ENCODE measurements around the gene BRK1. TPM values are rescaled to one million over a fixed set of nuclear protein-coding genes. Genes with fewer than 3 reads are reported as not detected.
"Not testable (repeated sequence)": the region's sequence is repeated elsewhere in the genome, so short reads cannot be mapped to it uniquely, and the experiment has no call there.

The BRK1 gene
- total RNA-seq, 1 experiment from 2014 or later = 123 TPM

- CTCF ChIA-PET = no interaction called here
- Histone ChIP-seq H3K4me1 (ENCODE audit: insufficient read depth, low read length, poor library complexity, severe bottlenecking) (peaks cover 12% of the 10 kb centered on the region), H3K27ac (ENCODE audit: low read depth, low read length, poor library complexity, severe bottlenecking) (peak overlapping the region; percentile 40), H3K36me3 (ENCODE audit: insufficient read depth, low read length, poor library complexity, severe bottlenecking) (no peaks in the 10 kb centered on the region), H3K4me3 (ENCODE audit: low read depth, low read length, poor library complexity, severe bottlenecking) (no peak overlapping the region), H3K9me3 (ENCODE audit: low read depth, low read length, poor library complexity, severe bottlenecking) (no peaks in the 10 kb centered on the region), H3K27me3 (replicated peaks; ENCODE audit: insufficient read depth, low read depth, low read length, poor library complexity) (no peaks in the 10 kb centered on the region)
- no TSS peak for BruUV-seq (replicated peaks)
- no peak for DNase-seq (ENCODE audit: low spot score)
- POLR2A ChIA-PET (ENCODE audit: low non-redundant PET) = interaction anchor here (0.6 kb wide), 1 partner anchor 9 kb away, joined by 11 read pairs; no protein-coding TSS in a partner anchor
- intact Hi-C loops (cut with micrococcal nuclease; ENCODE audit: unreplicated experiment) = no loop called here
- no peak for TF ChIP-seq EZH2 (IDR thresholded peaks at IDR 0.05; ENCODE audit: borderline replicate concordance, low read depth, low read length, poor library complexity, severe bottlenecking)
- no peak for TF ChIP-seq CTCF (conservative IDR thresholded peaks at IDR 0.05; ENCODE audit: low read depth, low read length)
Observed at GRCh38 chr3:10160925-10161324, 45.5 kb downstream of the BRK1 start.

- POLR2A ChIA-PET (ENCODE audit: low non-redundant PET) = no interaction called here
- TF ChIP-seq CTCF (conservative IDR thresholded peaks at IDR 0.05; ENCODE audit: low read depth, low read length) (no peak), EZH2 (IDR thresholded peaks at IDR 0.05; ENCODE audit: borderline replicate concordance, low read depth, low read length, poor library complexity, severe bottlenecking) (no peak)
- no peak overlapping the region for H3K4me3 ChIP-seq (ENCODE audit: low read depth, low read length, poor library complexity, severe bottlenecking)
- no peak overlapping the region for H3K27ac ChIP-seq (ENCODE audit: low read depth, low read length, poor library complexity, severe bottlenecking)
- intact Hi-C loops (cut with micrococcal nuclease; ENCODE audit: unreplicated experiment) = no loop called here
- no peaks in the 10 kb centered on the region for H3K27me3 ChIP-seq (replicated peaks; ENCODE audit: insufficient read depth, low read depth, low read length, poor library complexity)
- no peaks in the 10 kb centered on the region for H3K9me3 ChIP-seq (ENCODE audit: low read depth, low read length, poor library complexity, severe bottlenecking)
- H3K4me1 ChIP-seq (ENCODE audit: insufficient read depth, low read length, poor library complexity, severe bottlenecking) = peaks cover 12% of the 10 kb centered on the region
- BruUV-seq (replicated peaks) = no TSS peak
- DNase-seq (ENCODE audit: low spot score) = no peak
- H3K36me3 ChIP-seq (ENCODE audit: insufficient read depth, low read length, poor library complexity, severe bottlenecking) = no peaks in the 10 kb centered on the region
- CTCF ChIA-PET = no interaction called here
Observed at GRCh38 chr3:10162185-10162584, 46.7 kb downstream of the BRK1 start.

- BruUV-seq (replicated peaks); DNase-seq (ENCODE audit: low spot score); H3K27me3 ChIP-seq (replicated peaks; ENCODE audit: insufficient read depth, low read depth, low read length, poor library complexity); POLR2A ChIA-PET (ENCODE audit: low non-redundant PET); H3K9me3 ChIP-seq (ENCODE audit: low read depth, low read length, poor library complexity, severe bottlenecking); H3K27ac ChIP-seq (ENCODE audit: low read depth, low read length, poor library complexity, severe bottlenecking); CTCF ChIA-PET; intact Hi-C loops (cut with micrococcal nuclease; ENCODE audit: unreplicated experiment); H3K36me3 ChIP-seq (ENCODE audit: insufficient read depth, low read length, poor library complexity, severe bottlenecking): not testable (repeated sequence)
- peak overlapping the region; percentile 76 for H3K4me3 ChIP-seq (ENCODE audit: low read depth, low read length, poor library complexity, severe bottlenecking)
- peaks cover 12% of the 10 kb centered on the region for H3K4me1 ChIP-seq (ENCODE audit: insufficient read depth, low read length, poor library complexity, severe bottlenecking)
Observed at GRCh38 chr3:10164201-10164545, 48.7 kb downstream of the BRK1 start.

- CTCF ChIA-PET = no interaction called here
- H3K27me3 ChIP-seq (replicated peaks; ENCODE audit: insufficient read depth, low read depth, low read length, poor library complexity) = no peaks in the 10 kb centered on the region
- POLR2A ChIA-PET (ENCODE audit: low non-redundant PET) = no interaction called here
- TF ChIP-seq EZH2 (IDR thresholded peaks at IDR 0.05; ENCODE audit: borderline replicate concordance, low read depth, low read length, poor library complexity, severe bottlenecking) (no peak), CTCF (conservative IDR thresholded peaks at IDR 0.05; ENCODE audit: low read depth, low read length) (peak; percentile 59)
- no peaks in the 10 kb centered on the region for H3K9me3 ChIP-seq (ENCODE audit: low read depth, low read length, poor library complexity, severe bottlenecking)
- intact Hi-C loops (cut with micrococcal nuclease; ENCODE audit: unreplicated experiment) = no loop called here
- peak within 1 kb of the TSS; percentile 76 for H3K4me3 ChIP-seq (ENCODE audit: low read depth, low read length, poor library complexity, severe bottlenecking)
- H3K27ac ChIP-seq (ENCODE audit: low read depth, low read length, poor library complexity, severe bottlenecking) = no peak within 1 kb of the TSS
- H3K4me1 ChIP-seq (ENCODE audit: insufficient read depth, low read length, poor library complexity, severe bottlenecking) = peaks cover 12% of the 10 kb centered on the region
- no TSS peak for BruUV-seq (replicated peaks)
- DNase-seq (ENCODE audit: low spot score) = peak; percentile 62
- H3K36me3 ChIP-seq (ENCODE audit: insufficient read depth, low read length, poor library complexity, severe bottlenecking) = no peaks in the 10 kb centered on the region
Observed at GRCh38 chr3:10164546-10165393, 49.3 kb downstream of the BRK1 start, which contains the start of gene IRAK2. IRAK2 (plus strand) TSS chr3:10164919; CDS start chr3:10164955, 36 bp downstream.
